Mesodermal cell (in vitro differentiated cells): ENCODE data around the gene SERPINE2.

Experiments
- H3K27ac ChIP-seq: 2 replicates; pipeline ENCODE4 v1.7.0; 2013; ENCODE audit warnings: mild to moderate bottlenecking, low read depth, low read length, moderate library complexity; ENCODE audit not compliant: severe bottlenecking
- H3K36me3 ChIP-seq: 2 replicates; pipeline ENCODE4 v1.7.1; 2013; ENCODE audit warnings: mild to moderate bottlenecking, low read length, moderate library complexity; ENCODE audit not compliant: control insufficient read depth, insufficient read depth
- H3K4me1 ChIP-seq: one replicate; pipeline ENCODE4 v1.7.1; 2013; ENCODE audit warnings: mild to moderate bottlenecking, low read length; ENCODE audit not compliant: insufficient read depth, control insufficient read depth, poor library complexity, severe bottlenecking
- H3K4me3 ChIP-seq: 2 replicates; pipeline ENCODE4 v1.7.0; 2013; ENCODE audit warnings: low read length, control low read depth, mild to moderate bottlenecking; ENCODE audit not compliant: insufficient read depth, poor library complexity, severe bottlenecking; ENCODE audit errors: extremely low read depth
- H3K9me3 ChIP-seq: 2 replicates; pipeline ENCODE4 v1.7.1; 2013; ENCODE audit warnings: mild to moderate bottlenecking, low read length, moderate library complexity; ENCODE audit not compliant: control insufficient read depth
- WGBS, 2 experiments: methylation state at CpG; one replicate each; pipeline ENCODE4 v1.1.5; 2013; ENCODE audit warnings: missing lambda C conversion rate in 2 of 2; ENCODE audit not compliant: insufficient coverage in 2 of 2; 5-methylcytosine and 5-hydroxymethylcytosine counted together

The SERPINE2 gene

GRCh38 chr2:224042191-224042696 lies 3.2 kb upstream of the SERPINE2 start:
- Histone ChIP-seq H3K4me1 (peaks cover 2% of the 10 kb centered on the region), H3K36me3 (no peaks in the 10 kb centered on the region), H3K27ac (no peak overlapping the region), H3K4me3 (no peak overlapping the region), H3K9me3 (no peaks in the 10 kb centered on the region)
- 100% methylated on average over 1 to 2 of the region's 6 CpGs for WGBS, 2 experiments

- no peaks in the 10 kb centered on the region for H3K36me3 ChIP-seq
- H3K9me3 ChIP-seq: no peaks in the 10 kb centered on the region
- no peak overlapping the region for H3K27ac ChIP-seq
- 89 to 98% methylated on average over 3 to 6 of the region's 6 CpGs for WGBS, 2 experiments
- H3K4me3 ChIP-seq: no peak overlapping the region
- peaks cover 9% of the 10 kb centered on the region for H3K4me1 ChIP-seq
These were observed 2.5 kb upstream of the SERPINE2 start for GRCh38 chr2:224041554-224041953.

- Histone ChIP-seq H3K27ac (no peak overlapping the region), H3K9me3 (no peaks in the 10 kb centered on the region), H3K36me3 (peaks cover 4% of the 10 kb centered on the region), H3K4me3 (no peak overlapping the region), H3K4me1 (peaks cover 9% of the 10 kb centered on the region)
- 36 to 59% methylated on average over 2 to 3 of the region's 3 CpGs for WGBS, 2 experiments
These were observed 1.7 kb upstream of the SERPINE2 start for GRCh38 chr2:224040753-224041152.

- peak overlapping the region; percentile 74 for H3K27ac ChIP-seq
- 6 to 12% methylated on average over 17 to 19 of the region's 21 CpGs for WGBS, 2 experiments
These were observed 819 bp upstream of the SERPINE2 start for GRCh38 chr2:224039770-224040440.

GRCh38 chr2:224038830-224039079 lies 331 bp downstream of the SERPINE2 start:
- peaks cover 11% of the 10 kb centered on the region for H3K4me1 ChIP-seq
- H3K36me3 ChIP-seq: peaks cover 19% of the 10 kb centered on the region
- no peaks in the 10 kb centered on the region for H3K9me3 ChIP-seq
- WGBS, 2 experiments: 0 to 1% methylated on average over 18 to 27 of the region's 35 CpGs
- no peak overlapping the region for H3K27ac ChIP-seq
- H3K4me3 ChIP-seq: peak overlapping the region; percentile 70

More at GRCh38 chr2:224039770-224040440, 819 bp upstream of the SERPINE2 start:
- Histone ChIP-seq H3K4me3 (peak overlapping the region; percentile 70), H3K4me1 (peaks cover 9% of the 10 kb centered on the region), H3K36me3 (peaks cover 12% of the 10 kb centered on the region), H3K9me3 (no peaks in the 10 kb centered on the region)

GRCh38 chr2:224038049-224038829 lies 847 bp downstream of the SERPINE2 start:
- H3K4me3 ChIP-seq: peak overlapping the region; percentile 70
- H3K4me1 ChIP-seq: peaks cover 11% of the 10 kb centered on the region
- H3K9me3 ChIP-seq: no peaks in the 10 kb centered on the region
- H3K27ac ChIP-seq: no peak overlapping the region
- 0 to 2% methylated on average over 18 to 31 of the region's 36 CpGs for WGBS, 2 experiments
- peaks cover 19% of the 10 kb centered on the region for H3K36me3 ChIP-seq

GRCh38 chr2:224036731-224037361 lies 2.2 kb downstream of the SERPINE2 start:
- WGBS, 2 experiments: 63 to 81% methylated on average over 4 of the region's 6 CpGs
- Histone ChIP-seq H3K9me3 (peaks cover under 1% of the 10 kb centered on the region), H3K4me3 (peak overlapping the region; percentile 70), H3K36me3 (peaks cover 32% of the 10 kb centered on the region), H3K4me1 (peaks cover 24% of the 10 kb centered on the region), H3K27ac (no peak overlapping the region)

GRCh38 chr2:224034017-224034416 lies 5.1 kb downstream of the SERPINE2 start:
- Histone ChIP-seq H3K9me3 (peaks cover 4% of the 10 kb centered on the region), H3K4me3 (no peak overlapping the region), H3K4me1 (peaks cover 24% of the 10 kb centered on the region), H3K27ac (no peak overlapping the region), H3K36me3 (peaks cover 55% of the 10 kb centered on the region)
- 94% methylated on average over 5 of the region's 5 CpGs for whole genome bisulfite sequencing, 2 experiments

GRCh38 chr2:224033601-224034000 lies 5.5 kb downstream of the SERPINE2 start:
- 86 to 88% methylated on average over 1 of the region's 3 CpGs for WGBS, 2 experiments
- Histone ChIP-seq H3K27ac (no peak overlapping the region), H3K9me3 (peaks cover 4% of the 10 kb centered on the region), H3K4me3 (no peak overlapping the region), H3K4me1 (peaks cover 24% of the 10 kb centered on the region), H3K36me3 (peaks cover 55% of the 10 kb centered on the region)

- Histone ChIP-seq H3K27ac (no peak overlapping the region), H3K9me3 (peaks cover 4% of the 10 kb centered on the region), H3K36me3 (peaks cover 59% of the 10 kb centered on the region), H3K4me3 (no peak overlapping the region), H3K4me1 (peaks cover 23% of the 10 kb centered on the region)
- WGBS, 2 experiments: 53 to 79% methylated on average over 2 to 3 of the region's 4 CpGs
These were observed 6.8 kb downstream of the SERPINE2 start for GRCh38 chr2:224032283-224032682.
